Stimulated activated memory B cell treated with anti-CD40 and anti-IgM and Interleukin-4, amounts not matched to agents 10 μg/mL and 1 μg/mL and 100 μg/mL, for 72 hours (primary cell): ENCODE data around the gene CYP1B1.
A peak's percentile ranks its signal among the peaks of the same experiment; 100 is the strongest.
"Not testable (repeated sequence)": the region's sequence is repeated elsewhere in the genome, so short reads cannot be mapped to it uniquely, and the experiment has no call there.

Experiments used
- ATAC-seq: fragments of 150-1000 bp; cut with Tn5 transposase; 2 replicates; pipeline ENCODE4 v1.10.0; 2021
- H3K27ac Mint-ChIP-seq: one replicate; pipeline ENCODE4 v1.8.0; 2022; ENCODE audit warnings: mild to moderate bottlenecking, mixed read lengths
- H3K27me3 Mint-ChIP-seq: one replicate; pipeline ENCODE4 v1.8.0; 2022; ENCODE audit warnings: mixed read lengths
- H3K36me3 Mint-ChIP-seq: one replicate; pipeline ENCODE4 v1.8.0; 2022; ENCODE audit warnings: mixed read lengths
- H3K4me1 Mint-ChIP-seq: one replicate; pipeline ENCODE4 v1.8.0; 2022; ENCODE audit warnings: mixed read lengths
- H3K4me3 Mint-ChIP-seq: one replicate; pipeline ENCODE4 v1.8.0; 2022; ENCODE audit warnings: mild to moderate bottlenecking, moderate library complexity, mixed read lengths
- H3K9me3 Mint-ChIP-seq: one replicate; pipeline ENCODE4 v1.8.0; 2022; ENCODE audit warnings: mixed read lengths

CYP1B1 gene

GRCh38 chr2:38075507-38076151 is at the start of gene CYP1B1:
Gene CYP1B1, minus strand, starts transcription at chr2:38076151. Its CDS starts 763 bp downstream, at chr2:38075388.
- Mint-ChIP-seq H3K27me3 (peaks cover 64% of the 10 kb centered on the region), H3K4me1 (peaks cover 25% of the 10 kb centered on the region), H3K4me3 (peak within 1 kb of the TSS; percentile 82), H3K36me3 (no peaks in the 10 kb centered on the region), H3K9me3 (no peaks in the 10 kb centered on the region), H3K27ac (peak within 1 kb of the TSS; percentile 94)
- no peak for ATAC-seq

- no peak overlapping the region for H3K4me3 Mint-ChIP-seq
- H3K27ac Mint-ChIP-seq: no peak overlapping the region
- peaks cover 15% of the 10 kb centered on the region for H3K36me3 Mint-ChIP-seq
- H3K9me3 Mint-ChIP-seq: peaks cover 16% of the 10 kb centered on the region
- H3K27me3 Mint-ChIP-seq: no peaks in the 10 kb centered on the region
- peaks cover 21% of the 10 kb centered on the region for H3K4me1 Mint-ChIP-seq
- no peak for ATAC-seq
Observed at GRCh38 chr2:38125007-38125406, 49.1 kb upstream of the CYP1B1 start.

GRCh38 chr2:38123911-38124310 is 48.0 kb upstream of the CYP1B1 start:
- peaks cover 11% of the 10 kb centered on the region for H3K4me1 Mint-ChIP-seq
- peaks cover 16% of the 10 kb centered on the region for H3K9me3 Mint-ChIP-seq
- H3K27ac Mint-ChIP-seq: no peak overlapping the region
- no peaks in the 10 kb centered on the region for H3K27me3 Mint-ChIP-seq
- H3K36me3 Mint-ChIP-seq: peaks cover 15% of the 10 kb centered on the region
- ATAC-seq: no peak
- H3K4me3 Mint-ChIP-seq: no peak overlapping the region

DNA sequence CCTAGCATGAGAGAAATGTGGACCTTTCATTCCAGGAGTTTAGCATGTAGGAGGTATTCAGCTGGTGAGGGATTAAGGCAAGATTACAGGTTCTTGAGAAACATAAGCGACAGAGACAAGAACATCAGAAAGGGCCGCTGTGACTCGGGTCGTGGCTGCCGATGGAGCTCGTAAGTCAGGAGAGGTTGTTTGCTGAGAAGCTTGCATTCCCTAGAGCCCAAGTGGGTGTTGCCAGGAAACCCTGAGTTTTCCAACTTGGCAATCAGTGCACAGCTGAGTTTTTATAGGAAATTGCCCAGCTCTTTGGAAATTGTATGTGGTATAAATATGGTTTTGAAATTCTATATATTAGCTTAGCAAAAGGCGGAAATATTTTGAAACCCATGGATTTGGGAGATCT is 46.4 kb upstream of the CYP1B1 start:
- H3K27ac Mint-ChIP-seq: no peak overlapping the region
- H3K4me1 Mint-ChIP-seq: no peaks in the 10 kb centered on the region
- H3K4me3 Mint-ChIP-seq: no peak overlapping the region
- peaks cover 12% of the 10 kb centered on the region for H3K9me3 Mint-ChIP-seq
- H3K27me3 Mint-ChIP-seq: no peaks in the 10 kb centered on the region
- no peak for ATAC-seq
- peaks cover 8% of the 10 kb centered on the region for H3K36me3 Mint-ChIP-seq

DNA sequence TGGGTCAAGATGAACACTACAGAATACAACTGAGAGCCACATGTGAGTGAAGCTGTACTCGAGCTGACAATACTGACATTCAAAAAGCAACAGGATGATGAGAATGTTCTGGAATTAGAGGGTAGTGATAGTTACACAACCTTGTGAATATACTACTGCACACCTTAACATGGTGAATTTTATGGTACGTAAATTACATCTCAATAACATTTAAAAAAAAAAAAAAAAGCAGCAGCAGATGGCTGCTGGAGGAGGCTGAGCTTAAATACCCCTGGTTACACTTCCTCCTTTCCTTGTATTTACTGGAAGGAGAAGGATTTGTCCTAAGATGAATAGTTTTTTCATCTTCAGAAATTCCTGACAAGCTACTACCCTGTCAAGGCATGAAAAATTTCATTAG is 45.5 kb upstream of the CYP1B1 start:
- H3K9me3 Mint-ChIP-seq: peaks cover 6% of the 10 kb centered on the region
- peaks cover 2% of the 10 kb centered on the region for H3K36me3 Mint-ChIP-seq
- H3K4me1 Mint-ChIP-seq: no peaks in the 10 kb centered on the region
- no peak overlapping the region for H3K4me3 Mint-ChIP-seq
- ATAC-seq: no peak
- no peak overlapping the region for H3K27ac Mint-ChIP-seq
- H3K27me3 Mint-ChIP-seq: no peaks in the 10 kb centered on the region

DNA sequence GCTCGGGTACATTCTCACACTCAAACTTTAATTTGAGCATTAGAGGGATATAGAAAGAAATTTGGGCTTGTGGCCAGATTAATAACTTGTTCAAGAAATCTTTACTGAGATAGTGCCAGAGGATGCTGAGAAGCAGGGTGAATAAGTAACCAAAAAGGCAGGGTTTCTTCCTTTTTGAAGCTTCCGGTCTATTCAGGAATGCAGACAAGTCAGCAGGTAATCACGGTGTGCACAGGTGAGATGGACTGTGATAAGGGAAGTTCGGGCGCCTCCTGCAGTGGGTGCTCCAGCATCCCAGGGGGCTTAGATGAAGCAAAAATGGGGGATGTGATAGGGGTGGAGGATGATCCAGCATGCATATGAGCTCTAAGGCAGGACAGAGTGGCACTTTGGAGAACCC is 44.9 kb upstream of the CYP1B1 start:
- no peak overlapping the region for H3K27ac Mint-ChIP-seq
- no peaks in the 10 kb centered on the region for H3K36me3 Mint-ChIP-seq
- ATAC-seq: no peak

GRCh38 chr2:38120264-38120592 is 44.3 kb upstream of the CYP1B1 start:
- H3K4me3 Mint-ChIP-seq: no peak overlapping the region
- H3K36me3 Mint-ChIP-seq: no peaks in the 10 kb centered on the region
- ATAC-seq: no peak
- H3K9me3 Mint-ChIP-seq: no peaks in the 10 kb centered on the region
- H3K4me1 Mint-ChIP-seq: peaks cover 2% of the 10 kb centered on the region
- no peak overlapping the region for H3K27ac Mint-ChIP-seq
- H3K27me3 Mint-ChIP-seq: no peaks in the 10 kb centered on the region

More for the DNA sequence above, 44.9 kb upstream of the CYP1B1 start:
- peaks cover under 1% of the 10 kb centered on the region for H3K9me3 Mint-ChIP-seq
- no peaks in the 10 kb centered on the region for H3K27me3 Mint-ChIP-seq
- no peaks in the 10 kb centered on the region for H3K4me1 Mint-ChIP-seq
- H3K4me3 Mint-ChIP-seq: no peak overlapping the region

GRCh38 chr2:38116762-38117161 is 40.8 kb upstream of the CYP1B1 start:
- ATAC-seq: no peak
- peaks cover 24% of the 10 kb centered on the region for H3K27me3 Mint-ChIP-seq
- peaks cover 6% of the 10 kb centered on the region for H3K4me1 Mint-ChIP-seq
- no peak overlapping the region for H3K4me3 Mint-ChIP-seq
- H3K9me3 Mint-ChIP-seq: no peaks in the 10 kb centered on the region
- no peak overlapping the region for H3K27ac Mint-ChIP-seq
- no peaks in the 10 kb centered on the region for H3K36me3 Mint-ChIP-seq

- H3K9me3 Mint-ChIP-seq: peaks cover 4% of the 10 kb centered on the region
Observed at GRCh38 chr2:38115216-38116032, 39.5 kb upstream of the CYP1B1 start.

DNA sequence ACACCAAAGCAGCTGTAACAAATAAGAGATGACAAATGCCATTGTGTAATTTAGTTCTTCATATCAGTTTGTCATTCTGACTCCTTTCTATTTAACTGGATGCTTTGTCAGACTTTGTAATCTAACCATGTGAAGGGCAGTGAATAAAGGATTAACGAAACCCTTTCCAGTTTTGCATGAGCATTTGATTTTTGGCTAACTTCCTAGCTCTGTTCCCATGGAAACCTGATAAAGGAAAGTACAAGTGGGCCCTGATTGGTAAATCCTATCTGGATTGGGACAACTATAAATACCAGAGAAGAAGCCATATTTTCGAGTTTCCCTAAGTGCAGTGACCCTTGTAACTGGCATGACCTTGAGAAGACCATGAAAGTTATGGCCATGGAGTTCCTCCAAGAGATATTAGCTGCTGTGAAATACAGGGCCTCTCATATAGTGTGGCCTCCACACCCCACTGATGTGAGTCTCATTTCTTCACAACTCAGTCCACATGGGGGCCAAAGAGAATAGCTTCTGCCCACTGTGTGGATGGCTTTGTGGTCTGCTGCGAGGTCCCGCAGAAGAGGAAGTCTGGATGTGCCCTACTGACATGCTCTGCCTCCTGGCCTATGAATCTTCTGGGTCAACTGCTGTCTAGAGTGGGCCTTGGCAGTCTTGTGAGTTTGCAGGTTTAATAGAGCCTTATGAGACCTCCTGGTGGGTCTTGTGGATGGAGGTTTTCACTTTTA is 38.2 kb upstream of the CYP1B1 start:
- peaks cover 4% of the 10 kb centered on the region for H3K9me3 Mint-ChIP-seq
- H3K4me3 Mint-ChIP-seq: no peak overlapping the region
- H3K27me3 Mint-ChIP-seq: peaks cover 39% of the 10 kb centered on the region
- H3K36me3 Mint-ChIP-seq: no peaks in the 10 kb centered on the region
- H3K27ac Mint-ChIP-seq: no peak overlapping the region
- ATAC-seq: peak; percentile 34
- H3K4me1 Mint-ChIP-seq: peaks cover 6% of the 10 kb centered on the region

More at GRCh38 chr2:38115216-38116032, 39.5 kb upstream of the CYP1B1 start:
- Mint-ChIP-seq H3K36me3 (no peaks in the 10 kb centered on the region), H3K27me3 (peaks cover 38% of the 10 kb centered on the region), H3K4me3 (no peak overlapping the region), H3K27ac (no peak overlapping the region), H3K4me1 (peaks cover 6% of the 10 kb centered on the region)
- no peak for ATAC-seq

DNA sequence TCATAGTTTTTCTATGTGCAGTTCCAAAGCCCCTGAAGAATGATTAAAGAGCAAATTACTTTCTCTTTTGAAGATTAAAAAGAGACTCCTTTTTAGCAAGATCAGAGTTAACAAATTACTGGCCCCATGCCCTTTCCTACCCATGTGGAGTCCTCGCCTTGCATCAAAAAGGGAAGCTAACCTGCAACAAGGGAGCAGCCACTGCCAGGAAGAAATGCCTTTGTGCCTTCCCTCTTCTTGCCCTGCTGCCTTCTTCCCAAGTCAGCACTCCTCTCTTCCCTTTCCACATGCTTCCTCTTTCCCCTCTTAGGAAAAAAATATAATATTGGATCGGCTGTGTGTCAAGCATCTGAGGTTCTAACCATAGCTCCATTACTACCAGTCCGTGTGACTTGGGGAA is 37.1 kb upstream of the CYP1B1 start:
- ATAC-seq: no peak
- peaks cover 6% of the 10 kb centered on the region for H3K4me1 Mint-ChIP-seq
- H3K9me3 Mint-ChIP-seq: peaks cover 4% of the 10 kb centered on the region
- H3K36me3 Mint-ChIP-seq: no peaks in the 10 kb centered on the region
- H3K27me3 Mint-ChIP-seq: peaks cover 39% of the 10 kb centered on the region
- no peak overlapping the region for H3K27ac Mint-ChIP-seq
- no peak overlapping the region for H3K4me3 Mint-ChIP-seq

GRCh38 chr2:38111350-38111749 is 35.4 kb upstream of the CYP1B1 start:
- H3K4me3 Mint-ChIP-seq, H3K9me3 Mint-ChIP-seq, H3K27ac Mint-ChIP-seq, H3K36me3 Mint-ChIP-seq, ATAC-seq: not testable (repeated sequence)
- peaks cover 12% of the 10 kb centered on the region for H3K4me1 Mint-ChIP-seq
- peaks cover 39% of the 10 kb centered on the region for H3K27me3 Mint-ChIP-seq

- H3K27me3 Mint-ChIP-seq: peaks cover 51% of the 10 kb centered on the region
Observed at GRCh38 chr2:38109732-38110181, 33.8 kb upstream of the CYP1B1 start.

GRCh38 chr2:38108907-38109731 is 33.2 kb upstream of the CYP1B1 start:
- no peaks in the 10 kb centered on the region for H3K36me3 Mint-ChIP-seq
- peaks cover 53% of the 10 kb centered on the region for H3K27me3 Mint-ChIP-seq
- H3K4me3 Mint-ChIP-seq: no peak overlapping the region
- peaks cover 4% of the 10 kb centered on the region for H3K9me3 Mint-ChIP-seq
- ATAC-seq: no peak
- H3K4me1 Mint-ChIP-seq: peaks cover 9% of the 10 kb centered on the region
- no peak overlapping the region for H3K27ac Mint-ChIP-seq

More at GRCh38 chr2:38109732-38110181, 33.8 kb upstream of the CYP1B1 start:
- H3K4me1 Mint-ChIP-seq: peaks cover 9% of the 10 kb centered on the region
- no peaks in the 10 kb centered on the region for H3K36me3 Mint-ChIP-seq
- peaks cover 4% of the 10 kb centered on the region for H3K9me3 Mint-ChIP-seq
- H3K4me3 Mint-ChIP-seq: no peak overlapping the region
- ATAC-seq: no peak
- no peak overlapping the region for H3K27ac Mint-ChIP-seq
